Stomach (tissue), 4 donors: ENCODE measurements around the gene DOCK1.

Experiments
- POLR2AphosphoS5 ChIP-seq, 3 donors: sonication (generic); formaldehyde crosslinking; IDR thresholded peaks; one replicate each; pipeline ENCODE4 v1.6.1; 2016; ENCODE audit warnings: antibody characterized with exemption in 3 of 3
- TF ChIP-seq, protein P1 (sequence below), 7 experiments: fragments of 450-650 bp in 4 of 7; fragments of 200-600 bp in 3 of 7; sonication (generic) in 3 of 7; IDR thresholded peaks; one replicate each; pipeline ENCODE4 v1.5.1; 2016 to 2019; ENCODE audit warnings: antibody characterized with exemption in 7 of 7, control low read depth in 2 of 7, mild to moderate bottlenecking in 1 of 7

DNA sequence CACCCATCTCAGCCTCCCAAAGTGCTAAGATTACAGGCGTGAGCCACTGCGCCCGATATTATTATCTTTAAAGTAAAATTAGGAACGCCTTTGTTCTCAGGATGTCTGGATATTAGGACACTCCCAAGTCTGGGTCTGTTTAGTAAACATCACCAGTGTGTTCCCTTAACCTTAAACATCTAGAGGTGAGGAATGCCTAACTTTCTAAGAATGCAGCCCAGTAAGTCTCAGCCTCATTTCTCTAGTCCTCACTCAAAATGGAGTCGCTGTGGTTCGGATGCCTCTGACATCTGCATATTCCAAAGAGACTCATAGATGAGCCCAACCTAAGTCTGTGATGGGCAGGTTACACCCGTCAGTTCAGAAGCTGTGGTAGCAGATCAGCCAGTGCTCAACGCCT is 295.4 kb downstream of the DOCK1 start:
- TF ChIP-seq, protein P1, sequence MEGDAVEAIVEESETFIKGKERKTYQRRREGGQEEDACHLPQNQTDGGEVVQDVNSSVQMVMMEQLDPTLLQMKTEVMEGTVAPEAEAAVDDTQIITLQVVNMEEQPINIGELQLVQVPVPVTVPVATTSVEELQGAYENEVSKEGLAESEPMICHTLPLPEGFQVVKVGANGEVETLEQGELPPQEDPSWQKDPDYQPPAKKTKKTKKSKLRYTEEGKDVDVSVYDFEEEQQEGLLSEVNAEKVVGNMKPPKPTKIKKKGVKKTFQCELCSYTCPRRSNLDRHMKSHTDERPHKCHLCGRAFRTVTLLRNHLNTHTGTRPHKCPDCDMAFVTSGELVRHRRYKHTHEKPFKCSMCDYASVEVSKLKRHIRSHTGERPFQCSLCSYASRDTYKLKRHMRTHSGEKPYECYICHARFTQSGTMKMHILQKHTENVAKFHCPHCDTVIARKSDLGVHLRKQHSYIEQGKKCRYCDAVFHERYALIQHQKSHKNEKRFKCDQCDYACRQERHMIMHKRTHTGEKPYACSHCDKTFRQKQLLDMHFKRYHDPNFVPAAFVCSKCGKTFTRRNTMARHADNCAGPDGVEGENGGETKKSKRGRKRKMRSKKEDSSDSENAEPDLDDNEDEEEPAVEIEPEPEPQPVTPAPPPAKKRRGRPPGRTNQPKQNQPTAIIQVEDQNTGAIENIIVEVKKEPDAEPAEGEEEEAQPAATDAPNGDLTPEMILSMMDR (IDR thresholded peaks at IDR 0.05) = no peak
- no peak for TF ChIP-seq POLR2AphosphoS5 (IDR thresholded peaks at IDR 0.05)
